ENCODE data around the gene DPY30.

- TF ChIP-seq CTCF (IDR thresholded peaks at IDR 0.05; ENCODE audit: low read length) (no peak), EZH2 (IDR thresholded peaks at IDR 0.05; ENCODE audit: borderline replicate concordance, low read length) (no peak)
Observed at GRCh38 chr2:32061430-32061829, 21.8 kb upstream of the DPY30 start.
